Panc1 (cell line): ENCODE measurements around the gene BLNK. TPM values are rescaled to one million over a fixed set of nuclear protein-coding genes. Genes with fewer than 3 reads are reported as not detected.

Source experiments
- ATAC-seq: fragments of 200-7000 bp; cut with Tn5 transposase; 2 replicates; pipeline ENCODE4 v1.9.1; 2020; ENCODE audit warnings: mild to moderate bottlenecking, moderate library complexity
- Bru-seq: library from RNA; stranded (reverse); fragments of 400-500 nt; gene quantifications from one replicate; lab custom pipeline; 2021; lab: Mats Ljungman, UMichigan
- BruChase-seq, 2 experiments: library from RNA; stranded (reverse); fragments of 400-500 nt; gene quantifications; one replicate each; lab custom pipeline; 2021; lab: Mats Ljungman, UMichigan
- BruUV-seq: library from RNA; stranded (reverse); fragments of 400-500 nt; replicated peaks from 2 replicates; lab custom pipeline; 2021; lab: Mats Ljungman, UMichigan
- CTCF ChIA-PET: fragments of 300-600 bp; sonication (Branson Sonifier 250); formaldehyde crosslinking; loops from one replicate; lab custom pipeline; 2022; ENCODE audit warnings: antibody characterized with exemption; lab: Charles Lee
- POLR2A ChIA-PET: fragments of 300-600 bp; sonication (Branson Sonifier 250); formaldehyde crosslinking; loops from one replicate; lab custom pipeline; 2022; ENCODE audit warnings: antibody characterized with exemption; lab: Charles Lee
- DNase-seq: peaks from one replicate; pipeline ENCODE4 v3.0.0-alpha.2; 2010; ENCODE audit warnings: low read depth, low spot score
- H3K27ac ChIP-seq: 2 replicates; pipeline ENCODE4 v1.5.1; 2011; ENCODE audit warnings: mild to moderate bottlenecking, low read length, inconsistent platforms
- H3K27me3 ChIP-seq: fragments of 200-500 bp; sonication (Bioruptor generic); 2 replicates; pipeline ENCODE4 v1.6.0; 2014; ENCODE audit warnings: low read length, inconsistent platforms; ENCODE audit not compliant: control insufficient read depth, insufficient read depth
- H3K36me3 ChIP-seq: fragments of 200-500 bp; sonication (Bioruptor generic); 2 replicates; pipeline ENCODE4 v1.5.1; 2014; ENCODE audit warnings: inconsistent platforms, mild to moderate bottlenecking, low read length, moderate library complexity; ENCODE audit not compliant: control insufficient read depth, insufficient read depth
- H3K4me1 ChIP-seq: 2 replicates; pipeline ENCODE4 v1.5.1; 2011; ENCODE audit warnings: inconsistent platforms, mild to moderate bottlenecking, low read length, moderate library complexity; ENCODE audit not compliant: control insufficient read depth, insufficient read depth
- H3K4me3 ChIP-seq, 2 experiments: 2 replicates each; pipeline ENCODE4 v1.5.1; 2011 to 2012; ENCODE audit warnings: low read depth in 2 of 2, low read length in 2 of 2, mild to moderate bottlenecking in 2 of 2, inconsistent platforms in 1 of 2, moderate library complexity in 1 of 2
- H3K9me3 ChIP-seq: fragments of 200-500 bp; sonication (Bioruptor generic); 2 replicates; pipeline ENCODE4 v1.5.1; 2014; ENCODE audit warnings: low read depth, mild to moderate bottlenecking, inconsistent platforms, low read length, moderate library complexity; ENCODE audit not compliant: control insufficient read depth, insufficient read depth
- POLR2AphosphoS5 ChIP-seq: IDR thresholded peaks from 2 replicates; pipeline ENCODE4 v1.6.1; 2012; ENCODE audit warnings: mild to moderate bottlenecking, low read depth, low read length, moderate library complexity
- SIN3A ChIP-seq: IDR thresholded peaks from 2 replicates; pipeline ENCODE4 v1.6.1; 2012; ENCODE audit warnings: low read depth, mild to moderate bottlenecking, low read length, moderate library complexity, borderline replicate concordance; ENCODE audit not compliant: insufficient read depth
- TCF7L2 ChIP-seq: IDR thresholded peaks from 2 replicates; pipeline ENCODE4 v1.6.1; 2011; ENCODE audit warnings: mild to moderate bottlenecking, low read depth, low read length, inconsistent platforms
- in situ Hi-C: cut with HindIII; loops from 2 replicates; pipeline ENCODE4 v1.10.0; 2016; ENCODE audit warnings: low sequenced_read_pairs, low pct_unique_long_range_greater_than_20kb
- intact Hi-C: fragments of 100-400 bp; cut with micrococcal nuclease; formaldehyde crosslinking; loops from one replicate; pipeline ENCODE4 v1.10.0; 2022; ENCODE audit not compliant: unreplicated experiment
- long read RNA-seq: library from polyadenylated mRNA; unstranded; transcript quantifications from one replicate; pipeline ENCODE4 v2.0.0, GENCODE V29; 2021; ENCODE audit not compliant: unreplicated experiment
- polyA plus RNA-seq: library from polyadenylated mRNA; unstranded; fragments of >200 nt; gene quantifications from one replicate; pipeline ENCODE4 v1.2.1, GENCODE V29; 2012; ENCODE audit warnings: missing spikeins; ENCODE audit not compliant: insufficient read length
- total RNA-seq: library from RNA; stranded (reverse); gene quantifications from one replicate; pipeline ENCODE4 v1.2.1, GENCODE V29; 2021; ENCODE audit not compliant: unreplicated experiment
- TF ChIP-seq, protein P1 (sequence below), 2 experiments: IDR thresholded peaks; 2 replicates each; pipeline ENCODE4 v1.6.1; 2011 to 2012; ENCODE audit warnings: low read depth in 2 of 2, control low read depth in 1 of 2, low read length in 1 of 2, mild to moderate bottlenecking in 1 of 2, moderate library complexity in 1 of 2; ENCODE audit not compliant: insufficient read depth in 1 of 2
- TF ChIP-seq, protein P2 (sequence below): fragments of 450-650 bp; IDR thresholded peaks from 2 replicates; pipeline ENCODE4 v1.5.1; 2017; ENCODE audit warnings: mild to moderate bottlenecking

BLNK gene
- total RNA-seq (0.10 TPM), Bru-seq, nascent RNA (percentile 14 among the genes with signal in this experiment), BruChase-seq, experiment 1, labeled RNA remaining after a 2-hour chase (percentile 17 among the genes with signal in this experiment), BruChase-seq, experiment 2, labeled RNA remaining after a 6-hour chase (percentile 22 among the genes with signal in this experiment)
- polyA plus RNA-seq: not detected
- long read RNA-seq: 0 reads

DNA sequence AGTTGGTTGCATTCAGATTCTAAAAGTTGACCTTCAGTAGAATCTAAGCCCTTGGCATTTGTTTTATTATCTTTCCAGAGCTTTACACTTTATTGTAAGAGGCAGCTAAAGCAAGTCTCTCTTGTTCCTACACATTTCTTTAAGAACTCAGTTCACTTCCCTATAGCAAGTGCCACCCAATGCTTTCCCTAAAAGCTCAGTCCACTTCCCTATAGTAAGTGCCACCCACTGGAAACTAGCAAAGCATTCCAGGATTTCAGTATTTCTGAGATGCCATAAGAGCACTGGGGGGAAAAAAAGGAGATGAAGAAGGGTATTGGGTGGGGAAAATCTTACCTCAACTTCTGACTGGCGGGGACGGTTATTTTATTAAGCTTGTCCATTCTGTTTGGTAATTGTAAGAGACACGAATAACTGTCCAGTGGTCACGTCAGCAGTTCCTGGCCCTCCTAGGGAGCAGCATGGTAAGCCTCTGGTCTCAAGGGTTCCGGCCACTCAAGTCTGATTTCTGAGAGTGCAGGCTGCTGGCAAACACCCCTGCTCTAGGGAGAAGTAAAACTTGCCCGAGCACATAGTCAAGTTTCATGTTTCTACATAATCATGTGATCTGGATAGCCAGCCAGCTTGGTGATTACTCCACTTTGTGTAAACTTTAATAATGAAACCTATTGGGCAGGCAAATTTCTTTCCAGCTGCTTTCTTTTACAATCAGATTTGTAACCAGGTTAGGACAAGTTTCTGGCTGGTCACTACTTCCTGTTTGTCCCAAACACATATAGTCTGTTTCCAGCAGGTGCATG is at the start of gene BLNK:
Gene BLNK (minus strand): TSS at position 554 of the 800 bp plus-strand sequence. CDS start 171 bp downstream, at position 383.
- intact Hi-C loops: no loop called here
- Histone ChIP-seq H3K27ac (no peak within 1 kb of the TSS), H3K4me1 (no peaks in the 10 kb centered on the region), H3K36me3 (no peaks in the 10 kb centered on the region), H3K9me3 (no peaks in the 10 kb centered on the region), H3K27me3 (peaks cover 24% of the 10 kb centered on the region), H3K4me3 (no peak within 1 kb of the TSS)
- TF ChIP-seq SIN3A (no peak), POLR2AphosphoS5 (no peak), TCF7L2 (no peak)
- TF ChIP-seq, protein P1, sequence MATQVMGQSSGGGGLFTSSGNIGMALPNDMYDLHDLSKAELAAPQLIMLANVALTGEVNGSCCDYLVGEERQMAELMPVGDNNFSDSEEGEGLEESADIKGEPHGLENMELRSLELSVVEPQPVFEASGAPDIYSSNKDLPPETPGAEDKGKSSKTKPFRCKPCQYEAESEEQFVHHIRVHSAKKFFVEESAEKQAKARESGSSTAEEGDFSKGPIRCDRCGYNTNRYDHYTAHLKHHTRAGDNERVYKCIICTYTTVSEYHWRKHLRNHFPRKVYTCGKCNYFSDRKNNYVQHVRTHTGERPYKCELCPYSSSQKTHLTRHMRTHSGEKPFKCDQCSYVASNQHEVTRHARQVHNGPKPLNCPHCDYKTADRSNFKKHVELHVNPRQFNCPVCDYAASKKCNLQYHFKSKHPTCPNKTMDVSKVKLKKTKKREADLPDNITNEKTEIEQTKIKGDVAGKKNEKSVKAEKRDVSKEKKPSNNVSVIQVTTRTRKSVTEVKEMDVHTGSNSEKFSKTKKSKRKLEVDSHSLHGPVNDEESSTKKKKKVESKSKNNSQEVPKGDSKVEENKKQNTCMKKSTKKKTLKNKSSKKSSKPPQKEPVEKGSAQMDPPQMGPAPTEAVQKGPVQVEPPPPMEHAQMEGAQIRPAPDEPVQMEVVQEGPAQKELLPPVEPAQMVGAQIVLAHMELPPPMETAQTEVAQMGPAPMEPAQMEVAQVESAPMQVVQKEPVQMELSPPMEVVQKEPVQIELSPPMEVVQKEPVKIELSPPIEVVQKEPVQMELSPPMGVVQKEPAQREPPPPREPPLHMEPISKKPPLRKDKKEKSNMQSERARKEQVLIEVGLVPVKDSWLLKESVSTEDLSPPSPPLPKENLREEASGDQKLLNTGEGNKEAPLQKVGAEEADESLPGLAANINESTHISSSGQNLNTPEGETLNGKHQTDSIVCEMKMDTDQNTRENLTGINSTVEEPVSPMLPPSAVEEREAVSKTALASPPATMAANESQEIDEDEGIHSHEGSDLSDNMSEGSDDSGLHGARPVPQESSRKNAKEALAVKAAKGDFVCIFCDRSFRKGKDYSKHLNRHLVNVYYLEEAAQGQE (IDR thresholded peaks at IDR 0.05; ENCODE audit: insufficient read depth in 1 of 2, low read depth in 2 of 2, low read length in 1 of 2): no peak
- TF ChIP-seq, protein P2, sequence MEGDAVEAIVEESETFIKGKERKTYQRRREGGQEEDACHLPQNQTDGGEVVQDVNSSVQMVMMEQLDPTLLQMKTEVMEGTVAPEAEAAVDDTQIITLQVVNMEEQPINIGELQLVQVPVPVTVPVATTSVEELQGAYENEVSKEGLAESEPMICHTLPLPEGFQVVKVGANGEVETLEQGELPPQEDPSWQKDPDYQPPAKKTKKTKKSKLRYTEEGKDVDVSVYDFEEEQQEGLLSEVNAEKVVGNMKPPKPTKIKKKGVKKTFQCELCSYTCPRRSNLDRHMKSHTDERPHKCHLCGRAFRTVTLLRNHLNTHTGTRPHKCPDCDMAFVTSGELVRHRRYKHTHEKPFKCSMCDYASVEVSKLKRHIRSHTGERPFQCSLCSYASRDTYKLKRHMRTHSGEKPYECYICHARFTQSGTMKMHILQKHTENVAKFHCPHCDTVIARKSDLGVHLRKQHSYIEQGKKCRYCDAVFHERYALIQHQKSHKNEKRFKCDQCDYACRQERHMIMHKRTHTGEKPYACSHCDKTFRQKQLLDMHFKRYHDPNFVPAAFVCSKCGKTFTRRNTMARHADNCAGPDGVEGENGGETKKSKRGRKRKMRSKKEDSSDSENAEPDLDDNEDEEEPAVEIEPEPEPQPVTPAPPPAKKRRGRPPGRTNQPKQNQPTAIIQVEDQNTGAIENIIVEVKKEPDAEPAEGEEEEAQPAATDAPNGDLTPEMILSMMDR: no peak
- DNase-seq (no peak), ATAC-seq (no peak)
- in situ Hi-C loops: no loop called here
- ChIA-PET POLR2A (no interaction called here), CTCF (no interaction called here)
- BruUV-seq: no TSS peak

DNA sequence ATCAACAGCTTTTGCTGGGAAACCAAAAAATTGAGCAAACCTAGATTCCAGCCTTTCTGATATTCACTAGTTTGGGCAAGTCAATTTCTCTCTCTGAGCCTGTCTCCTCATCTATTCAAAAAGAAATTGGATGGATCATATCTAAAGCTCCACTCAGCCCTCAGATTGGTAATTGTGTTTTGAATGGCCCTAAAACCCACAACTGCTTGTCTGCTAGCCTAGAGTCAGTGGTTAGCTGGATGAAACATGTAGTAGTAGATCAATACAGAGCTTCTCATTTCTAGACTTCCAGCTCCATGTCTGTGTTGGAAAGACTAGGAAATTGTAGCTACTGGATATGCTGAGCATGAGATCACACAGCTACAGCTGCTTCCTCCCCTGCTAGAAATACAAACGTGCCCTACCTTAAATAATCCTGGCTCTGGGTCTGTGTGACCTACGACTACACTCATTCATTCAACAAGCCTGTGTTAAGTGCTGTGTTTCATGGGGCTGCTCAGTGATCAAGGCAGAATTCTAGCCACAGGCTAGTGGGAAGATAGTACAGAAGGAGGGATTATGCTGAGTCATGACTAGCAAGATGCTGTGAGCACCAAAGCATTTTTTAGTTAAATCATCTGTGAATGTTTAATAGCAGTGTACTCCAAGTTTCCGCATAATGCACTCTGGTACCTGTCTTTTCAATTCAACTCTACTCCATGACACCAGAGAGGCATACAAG is 48.5 kb upstream of the BLNK start:
- Histone ChIP-seq H3K4me3 (no peak overlapping the region), H3K4me1 (no peaks in the 10 kb centered on the region), H3K27me3 (peaks cover 37% of the 10 kb centered on the region), H3K27ac (no peak overlapping the region), H3K36me3 (no peaks in the 10 kb centered on the region), H3K9me3 (no peaks in the 10 kb centered on the region)
- ChIA-PET CTCF (no interaction called here), POLR2A (no interaction called here)
- TF ChIP-seq TCF7L2 (no peak), SIN3A (no peak), POLR2AphosphoS5 (no peak)
- TF ChIP-seq, protein P1 (IDR thresholded peaks at IDR 0.05; ENCODE audit: insufficient read depth in 1 of 2, low read depth in 2 of 2, low read length in 1 of 2): no peak
- TF ChIP-seq, protein P2: no peak
- BruUV-seq: no TSS peak
- DNase-seq (no peak), ATAC-seq (no peak)
- in situ Hi-C loops: no loop called here
- intact Hi-C loops: no loop called here
